CD4-positive, alpha-beta T cell treated with Interleukin-6 at 100 ng/mL for 8 hours (primary cell): Measurements from ENCODE around the gene PRKCB.
"Not testable (repeated sequence)": the region's sequence is repeated elsewhere in the genome, so short reads cannot be mapped to it uniquely, and the experiment has no call there.

Source experiments
- DNase-seq: peaks from one replicate; pipeline ENCODE4 v3.0.0-alpha.2; 2020; ENCODE audit warnings: mixed read lengths, low spot score

The PRKCB gene

GRCh38 chr16:24098896-24099295, 263.1 kb downstream of the PRKCB start:
- DNase-seq, result no peak

- no peak for DNase-seq
Measured at GRCh38 chr16:24101431-24101830, 265.6 kb downstream of the PRKCB start.

- DNase-seq, result no peak
Measured at GRCh38 chr16:24102209-24102660, 266.5 kb downstream of the PRKCB start.

- not testable (repeated sequence) for DNase-seq
Measured at GRCh38 chr16:24105471-24105870, 269.7 kb downstream of the PRKCB start.

- not testable (repeated sequence) for DNase-seq
Measured at GRCh38 chr16:24108090-24108489, 272.3 kb downstream of the PRKCB start.

- no peak for DNase-seq
Measured at GRCh38 chr16:24111724-24112302, 276.0 kb downstream of the PRKCB start.

GRCh38 chr16:24113115-24113745, 277.4 kb downstream of the PRKCB start:
- no peak for DNase-seq

- DNase-seq, result no peak
Measured at GRCh38 chr16:24114876-24115275, 279.1 kb downstream of the PRKCB start.

GRCh38 chr16:24116046-24116776, 280.4 kb downstream of the PRKCB start:
- no peak for DNase-seq

- DNase-seq, result no peak
Measured at GRCh38 chr16:24116989-24117388, 281.2 kb downstream of the PRKCB start.

- DNase-seq, result no peak
Measured at GRCh38 chr16:24117680-24118079, 281.9 kb downstream of the PRKCB start.

- no peak for DNase-seq
Measured at GRCh38 chr16:24118126-24118821, 282.5 kb downstream of the PRKCB start.

- no peak for DNase-seq
Measured at GRCh38 chr16:24119807-24120206, 284.0 kb downstream of the PRKCB start.

GRCh38 chr16:24123275-24123674, 287.5 kb downstream of the PRKCB start:
- no peak for DNase-seq

GRCh38 chr16:24124291-24124690, 288.5 kb downstream of the PRKCB start:
- no peak for DNase-seq

- DNase-seq, result no peak
Measured at GRCh38 chr16:24125214-24125613, 289.4 kb downstream of the PRKCB start.

GRCh38 chr16:24129412-24129918, 293.7 kb downstream of the PRKCB start:
- DNase-seq, result no peak

- DNase-seq, result no peak
Measured at GRCh38 chr16:24130494-24131085, 294.8 kb downstream of the PRKCB start.

GRCh38 chr16:24131294-24131693, 295.5 kb downstream of the PRKCB start:
- no peak for DNase-seq

GRCh38 chr16:24132048-24132796, 296.4 kb downstream of the PRKCB start:
- no peak for DNase-seq

GRCh38 chr16:24132797-24133155, 297.0 kb downstream of the PRKCB start:
- no peak for DNase-seq
